ENCODE data around the gene MAP3K14. TPM values are rescaled to one million over a fixed set of nuclear protein-coding genes. Genes with fewer than 3 reads are reported as not detected.

The MAP3K14 gene
- total RNA-seq, 1 donor from 2014 or later: 6.6 TPM

GRCh38 chr17:45334701-45335677, 18.2 kb upstream of the MAP3K14 start:
- DNase-seq (ENCODE audit: low read depth): no peak
- TF ChIP-seq CTCF (conservative IDR thresholded peaks at IDR 0.05; ENCODE audit: low read depth, low read length): no peak
- H3K4me3 ChIP-seq (ENCODE audit: low read depth, low read length): no peak overlapping the region

GRCh38 chr17:45334231-45334630, 17.4 kb upstream of the MAP3K14 start:
- no peak overlapping the region for H3K4me3 ChIP-seq (ENCODE audit: low read depth, low read length)
- no peak for TF ChIP-seq CTCF (conservative IDR thresholded peaks at IDR 0.05; ENCODE audit: low read depth, low read length)
- DNase-seq (ENCODE audit: low read depth): no peak

- TF ChIP-seq CTCF (conservative IDR thresholded peaks at IDR 0.05; ENCODE audit: low read depth, low read length): no peak
- no peak overlapping the region for H3K4me3 ChIP-seq (ENCODE audit: low read depth, low read length)
- no peak for DNase-seq (ENCODE audit: low read depth)
These were observed 16.9 kb upstream of the MAP3K14 start for GRCh38 chr17:45333702-45334092.

GRCh38 chr17:45332989-45333701, 16.3 kb upstream of the MAP3K14 start:
- no peak for DNase-seq (ENCODE audit: low read depth)
- no peak overlapping the region for H3K4me3 ChIP-seq (ENCODE audit: low read depth, low read length)
- TF ChIP-seq CTCF (conservative IDR thresholded peaks at IDR 0.05; ENCODE audit: low read depth, low read length): no peak

- DNase-seq (ENCODE audit: low read depth): no peak
- no peak for TF ChIP-seq CTCF (conservative IDR thresholded peaks at IDR 0.05; ENCODE audit: low read depth, low read length)
- H3K4me3 ChIP-seq (ENCODE audit: low read depth, low read length): no peak overlapping the region
These were observed 15.7 kb upstream of the MAP3K14 start for GRCh38 chr17:45332505-45332904.

GRCh38 chr17:45326626-45327025, 9.8 kb upstream of the MAP3K14 start:
- H3K4me3 ChIP-seq (ENCODE audit: low read depth, low read length): no peak overlapping the region
- no peak for TF ChIP-seq CTCF (conservative IDR thresholded peaks at IDR 0.05; ENCODE audit: low read depth, low read length)
- DNase-seq (ENCODE audit: low read depth): no peak

Data from epithelial cell of proximal tubule (primary cell).